ENCODE measurements around the gene TTL. TPM values are rescaled to one million over a fixed set of nuclear protein-coding genes. Genes with fewer than 3 reads are reported as not detected.
"Not testable (repeated sequence)": the region's sequence is repeated elsewhere in the genome, so short reads cannot be mapped to it uniquely, and the experiment has no call there.

TTL gene
- total RNA-seq, 1 experiment from 2014 or later = 26.9 TPM

- in situ Hi-C loops (cut with HindIII; ENCODE audit: low pct_unique_long_range_greater_than_20kb, low sequenced_read_pairs) = no loop called here
- DNase-seq (ENCODE audit: low read depth) = peak; percentile 41
Measured at GRCh38 chr2:112542984-112543661, 61.2 kb downstream of the TTL start.

- in situ Hi-C loops (cut with HindIII; ENCODE audit: low pct_unique_long_range_greater_than_20kb, low sequenced_read_pairs) = no loop called here
- DNase-seq (ENCODE audit: low read depth) = peak; percentile 85
Measured at GRCh38 chr2:112547333-112547732, 65.4 kb downstream of the TTL start.

GRCh38 chr2:112548980-112549379 lies 67.0 kb downstream of the TTL start:
- in situ Hi-C loops (cut with HindIII; ENCODE audit: low pct_unique_long_range_greater_than_20kb, low sequenced_read_pairs) = no loop called here
- no peak for DNase-seq (ENCODE audit: low read depth)

DNA sequence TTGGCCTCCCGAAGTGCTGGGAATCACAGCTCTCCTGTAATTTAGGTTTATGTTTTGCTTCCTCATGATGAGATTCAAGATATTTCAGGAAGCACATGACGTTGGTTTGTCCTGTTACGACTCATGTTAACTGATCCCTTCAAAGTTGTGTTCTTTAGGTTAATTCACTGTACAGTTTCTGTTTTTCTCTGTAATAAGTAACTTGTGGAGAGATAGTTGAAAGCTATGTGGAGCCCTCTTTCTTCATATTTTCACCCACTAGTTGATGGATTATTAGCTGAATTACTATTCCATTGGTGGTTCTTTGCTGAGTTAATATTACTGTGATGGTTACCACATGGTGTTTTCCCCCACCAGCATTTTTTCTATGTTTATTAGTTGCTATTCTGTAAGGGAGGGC lies 84.1 kb downstream of the TTL start:
- peak; percentile 69 for DNase-seq (ENCODE audit: low read depth)
- in situ Hi-C loops (cut with HindIII; ENCODE audit: low pct_unique_long_range_greater_than_20kb, low sequenced_read_pairs) = no loop called here

- DNase-seq (ENCODE audit: low read depth); in situ Hi-C loops (cut with HindIII; ENCODE audit: low pct_unique_long_range_greater_than_20kb, low sequenced_read_pairs): not testable (repeated sequence)
Measured at GRCh38 chr2:112566508-112566907, 84.6 kb downstream of the TTL start.

- DNase-seq (ENCODE audit: low read depth) = no peak
- in situ Hi-C loops (cut with HindIII; ENCODE audit: low pct_unique_long_range_greater_than_20kb, low sequenced_read_pairs) = no loop called here
Measured at GRCh38 chr2:112572005-112572404, 90.0 kb downstream of the TTL start.

DNA sequence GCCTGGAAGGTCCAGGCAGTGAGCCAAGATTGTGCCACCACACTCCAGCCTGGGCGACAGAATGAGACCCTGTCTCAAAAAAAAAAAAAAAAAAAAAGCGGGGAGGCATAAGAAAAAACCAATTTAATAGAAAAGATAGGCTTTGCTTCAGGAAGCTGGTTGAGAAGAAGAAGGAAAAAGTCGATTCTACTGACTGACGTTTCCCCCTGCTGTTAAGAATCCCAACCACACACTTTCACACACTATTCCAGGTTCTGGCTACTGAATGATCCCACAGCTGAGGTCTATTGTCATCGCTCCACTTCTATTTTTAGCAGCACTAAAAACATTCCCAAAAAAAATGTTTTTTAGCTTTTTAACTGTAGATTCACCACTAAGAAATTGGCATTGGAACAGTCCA lies 95.8 kb downstream of the TTL start:
- in situ Hi-C loops (cut with HindIII; ENCODE audit: low pct_unique_long_range_greater_than_20kb, low sequenced_read_pairs) = no loop called here
- peak; percentile 20 for DNase-seq (ENCODE audit: low read depth)

DNA sequence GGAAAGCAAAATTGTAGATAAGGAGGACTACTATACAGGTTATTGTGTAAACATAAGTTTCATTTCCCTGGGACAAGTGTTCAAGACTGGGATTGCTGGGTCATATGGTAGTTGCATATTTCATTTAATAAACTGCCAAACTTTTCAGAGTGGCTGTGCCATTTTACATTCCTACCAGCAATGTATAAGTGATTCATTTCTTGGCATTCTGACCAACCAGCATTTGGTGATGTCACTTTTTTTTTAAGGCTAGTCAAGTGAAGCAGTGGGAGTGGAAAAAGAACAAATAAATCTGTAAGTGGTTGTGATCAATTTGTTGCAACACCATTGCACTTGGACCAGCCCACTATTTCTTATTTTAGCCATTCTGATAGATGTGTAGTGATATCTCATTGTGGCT lies 97.3 kb downstream of the TTL start:
- in situ Hi-C loops (cut with HindIII; ENCODE audit: low pct_unique_long_range_greater_than_20kb, low sequenced_read_pairs) = no loop called here
- peak; percentile 78 for DNase-seq (ENCODE audit: low read depth)

GRCh38 chr2:112580084-112580483 lies 98.1 kb downstream of the TTL start:
- no peak for DNase-seq (ENCODE audit: low read depth)
- in situ Hi-C loops (cut with HindIII; ENCODE audit: low pct_unique_long_range_greater_than_20kb, low sequenced_read_pairs) = no loop called here

- DNase-seq (ENCODE audit: low read depth) = peak; percentile 84
- in situ Hi-C loops (cut with HindIII; ENCODE audit: low pct_unique_long_range_greater_than_20kb, low sequenced_read_pairs) = no loop called here
Measured at GRCh38 chr2:112582314-112582746, 100.4 kb downstream of the TTL start.

- peak; percentile 70 for DNase-seq (ENCODE audit: low read depth)
Measured at GRCh38 chr2:112583497-112584133, 101.7 kb downstream of the TTL start.

GRCh38 chr2:112584134-112584890 lies 102.4 kb downstream of the TTL start, which contains the start of gene CHCHD5:
TSS of gene CHCHD5 (plus strand) at chr2:112584609. CDS start at chr2:112584648, 39 bp downstream.
- in situ Hi-C loops (cut with HindIII; ENCODE audit: low pct_unique_long_range_greater_than_20kb, low sequenced_read_pairs) = no loop called here
- peak; percentile 98 for DNase-seq (ENCODE audit: low read depth)

More at GRCh38 chr2:112583497-112584133, 101.7 kb downstream of the TTL start:
- in situ Hi-C loops (cut with HindIII; ENCODE audit: low pct_unique_long_range_greater_than_20kb, low sequenced_read_pairs) = no loop called here

- in situ Hi-C loops (cut with HindIII; ENCODE audit: low pct_unique_long_range_greater_than_20kb, low sequenced_read_pairs) = no loop called here
Measured at GRCh38 chr2:112584891-112585250, 102.9 kb downstream of the TTL start.

GRCh38 chr2:112585400-112585799 lies 103.4 kb downstream of the TTL start:
- no peak for DNase-seq (ENCODE audit: low read depth)
- in situ Hi-C loops (cut with HindIII; ENCODE audit: low pct_unique_long_range_greater_than_20kb, low sequenced_read_pairs) = no loop called here

More at GRCh38 chr2:112584891-112585250, 102.9 kb downstream of the TTL start:
- no peak for DNase-seq (ENCODE audit: low read depth)

DNA sequence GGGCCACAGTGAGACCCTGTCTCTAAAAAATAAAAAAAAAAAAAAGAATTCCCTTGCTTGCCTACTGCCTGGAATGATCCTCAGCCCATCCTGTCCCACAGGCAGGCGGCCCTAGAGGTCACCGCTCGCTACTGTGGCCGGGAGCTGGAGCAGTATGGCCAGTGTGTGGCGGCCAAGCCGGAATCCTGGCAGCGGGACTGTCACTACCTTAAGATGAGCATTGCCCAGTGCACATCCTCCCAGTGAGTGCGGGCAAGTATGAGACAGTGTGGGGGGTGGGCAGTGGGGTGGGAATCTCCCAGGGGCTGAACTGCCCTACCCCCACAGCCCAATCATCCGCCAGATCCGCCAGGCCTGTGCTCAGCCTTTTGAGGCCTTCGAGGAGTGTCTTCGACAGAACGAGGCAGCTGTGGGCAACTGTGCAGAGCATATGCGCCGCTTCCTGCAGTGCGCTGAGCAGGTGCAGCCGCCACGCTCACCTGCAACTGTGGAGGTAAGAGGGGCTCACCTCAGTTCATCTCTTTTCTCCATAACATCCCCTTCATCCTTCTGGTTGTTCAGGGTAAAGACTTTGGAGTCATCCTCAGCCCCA lies 104.0 kb downstream of the TTL start:
- in situ Hi-C loops (cut with HindIII; ENCODE audit: low pct_unique_long_range_greater_than_20kb, low sequenced_read_pairs) = no loop called here
- DNase-seq (ENCODE audit: low read depth) = no peak

DNA sequence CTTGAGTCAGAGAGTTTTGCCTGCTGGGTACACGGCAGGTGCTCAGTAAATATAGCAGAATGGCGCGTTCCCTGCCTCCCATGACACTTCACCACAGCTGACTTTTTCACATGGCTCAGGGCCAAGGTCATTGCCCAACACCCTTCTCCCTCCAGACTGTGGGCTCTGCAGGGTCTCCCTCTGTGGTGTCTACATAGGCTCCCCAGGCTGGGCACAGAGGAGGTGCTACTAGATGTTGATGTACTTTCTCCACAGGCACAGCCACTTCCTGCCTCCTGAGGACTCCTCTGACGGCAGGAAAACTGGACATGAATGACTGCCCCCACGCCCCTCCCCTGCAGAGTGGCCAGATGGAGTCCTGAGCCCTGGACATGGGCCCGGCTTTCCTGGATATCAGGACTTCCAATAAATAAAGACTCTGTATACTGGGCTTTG lies 106.7 kb downstream of the TTL start:
- DNase-seq (ENCODE audit: low read depth) = no peak
- in situ Hi-C loops (cut with HindIII; ENCODE audit: low pct_unique_long_range_greater_than_20kb, low sequenced_read_pairs) = no loop called here
